ENCODE measurements around the gene LAMP5. TPM values are rescaled to one million over a fixed set of nuclear protein-coding genes. Genes with fewer than 3 reads are reported as not detected.

LAMP5 gene
- polyA plus RNA-seq, 2 donors = 0.01 to 0.04 TPM

DNA sequence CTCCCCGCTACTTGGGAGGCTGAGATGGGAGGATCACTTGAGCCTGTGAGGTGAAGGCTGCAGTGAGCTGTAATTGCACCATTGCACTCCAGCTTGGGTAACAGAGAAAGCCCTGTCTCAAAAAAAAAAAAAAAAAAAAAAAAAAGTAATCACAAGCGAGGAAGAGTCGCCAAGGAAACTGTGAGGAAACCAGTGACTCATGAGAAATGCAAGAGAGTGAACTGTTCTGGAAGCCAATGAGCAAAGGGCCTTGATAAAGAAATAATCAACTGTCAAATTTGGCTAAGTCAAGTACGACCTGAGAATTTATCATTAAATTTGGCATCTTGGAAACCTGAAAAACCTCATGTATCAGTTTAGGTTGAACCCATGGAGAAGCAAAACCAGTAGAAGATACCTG lies 16.1 kb upstream of the LAMP5 start:
- H3K36me3 ChIP-seq (ENCODE audit: control insufficient read depth in 2 of 2, insufficient read depth in 2 of 2, low read length in 1 of 2) = no peaks in the 10 kb centered on the region
- H3K4me1 ChIP-seq (ENCODE audit: control insufficient read depth in 2 of 2, insufficient read depth in 2 of 2, low read length in 1 of 2) = no peaks in the 10 kb centered on the region
- no peaks in the 10 kb centered on the region for H3K27me3 ChIP-seq (ENCODE audit: control insufficient read depth in 1 of 2, insufficient read depth in 2 of 2, low read length in 2 of 2)
- no peak overlapping the region for H3K27ac ChIP-seq (ENCODE audit: low read depth in 2 of 2, low read length in 1 of 2)
- H3K9me3 ChIP-seq (ENCODE audit: control insufficient read depth in 2 of 2, insufficient read depth in 1 of 2, low read depth in 1 of 2, low read length in 1 of 2) = no peaks in the 10 kb centered on the region
- H3K4me3 ChIP-seq (ENCODE audit: low read depth in 1 of 2, low read length in 2 of 2) = no peak overlapping the region
- 76 to 77% methylated on average over 4 of the region's 4 CpGs for WGBS, 2 donors

DNA sequence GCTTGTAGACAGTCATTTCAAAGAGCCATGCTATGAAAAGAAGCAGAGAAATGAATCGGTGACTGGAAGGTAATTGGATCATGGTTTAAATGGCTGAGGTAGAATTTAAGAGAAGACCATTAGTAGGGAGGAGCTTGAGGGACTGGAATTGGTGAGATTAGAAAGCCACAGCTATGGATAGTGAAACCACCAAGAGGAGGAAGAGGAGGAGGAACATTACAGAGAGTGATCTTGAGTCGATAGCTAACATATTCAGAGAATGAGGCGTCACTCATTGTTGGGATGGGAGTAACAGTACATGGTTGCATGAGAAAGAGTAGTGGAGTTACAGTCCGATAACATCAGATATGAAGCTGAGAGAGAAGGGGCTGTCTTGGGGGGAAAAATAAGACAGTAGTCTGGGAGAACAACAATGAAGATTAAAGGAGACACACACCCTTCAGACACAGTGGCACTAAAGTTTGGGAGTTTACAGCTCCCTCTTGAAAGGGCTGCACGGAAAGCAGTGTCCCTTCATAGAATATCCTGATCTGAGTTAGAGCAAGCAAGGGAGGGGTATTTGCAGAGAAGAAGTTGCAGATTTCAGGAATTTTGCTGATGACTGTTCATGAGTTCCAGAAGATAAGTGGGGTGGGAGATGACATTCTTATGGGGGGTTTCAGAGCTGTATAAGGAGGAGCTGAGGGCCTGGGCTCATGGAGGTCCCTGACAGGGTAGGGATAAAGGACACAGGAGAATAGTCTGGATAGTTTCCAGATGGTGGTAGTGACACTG lies 15.1 kb upstream of the LAMP5 start:
- Histone ChIP-seq H3K27me3 (ENCODE audit: control insufficient read depth in 1 of 2, insufficient read depth in 2 of 2, low read length in 2 of 2) (no peaks in the 10 kb centered on the region), H3K27ac (ENCODE audit: low read depth in 2 of 2, low read length in 1 of 2) (no peak overlapping the region), H3K36me3 (ENCODE audit: control insufficient read depth in 2 of 2, insufficient read depth in 2 of 2, low read length in 1 of 2) (no peaks in the 10 kb centered on the region), H3K9me3 (ENCODE audit: control insufficient read depth in 2 of 2, insufficient read depth in 1 of 2, low read depth in 1 of 2, low read length in 1 of 2) (no peaks in the 10 kb centered on the region), H3K4me3 (ENCODE audit: low read depth in 1 of 2, low read length in 2 of 2) (no peak overlapping the region), H3K4me1 (ENCODE audit: control insufficient read depth in 2 of 2, insufficient read depth in 2 of 2, low read length in 1 of 2) (no peaks in the 10 kb centered on the region)
- WGBS, 2 donors = 90 to 91% methylated on average over 5 of the region's 5 CpGs

DNA sequence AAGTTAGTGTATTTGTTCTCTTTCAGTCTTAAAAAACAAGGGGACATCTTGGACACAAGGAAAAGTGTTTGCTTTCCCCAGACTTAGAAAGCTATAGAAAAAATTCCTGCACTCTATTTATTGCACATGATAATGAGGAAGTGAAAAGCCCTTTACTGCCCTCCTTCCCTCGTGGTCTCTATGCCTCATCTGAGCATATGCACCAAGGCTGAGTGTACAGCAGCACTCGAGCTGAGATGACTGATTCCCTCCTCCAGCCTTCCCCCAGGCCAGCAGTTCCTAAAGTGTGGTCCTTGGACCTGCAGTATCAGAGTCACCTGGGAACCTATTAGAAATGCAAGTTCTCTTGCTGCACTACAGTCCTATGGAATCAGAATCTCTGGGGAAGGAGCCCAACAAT lies 14.3 kb upstream of the LAMP5 start:
- Histone ChIP-seq H3K27me3 (ENCODE audit: control insufficient read depth in 1 of 2, insufficient read depth in 2 of 2, low read length in 2 of 2) (no peaks in the 10 kb centered on the region), H3K9me3 (ENCODE audit: control insufficient read depth in 2 of 2, insufficient read depth in 1 of 2, low read depth in 1 of 2, low read length in 1 of 2) (no peaks in the 10 kb centered on the region), H3K4me1 (ENCODE audit: control insufficient read depth in 2 of 2, insufficient read depth in 2 of 2, low read length in 1 of 2) (no peaks in the 10 kb centered on the region), H3K36me3 (ENCODE audit: control insufficient read depth in 2 of 2, insufficient read depth in 2 of 2, low read length in 1 of 2) (no peaks in the 10 kb centered on the region), H3K4me3 (ENCODE audit: low read depth in 1 of 2, low read length in 2 of 2) (no peak overlapping the region), H3K27ac (ENCODE audit: low read depth in 2 of 2, low read length in 1 of 2) (no peak overlapping the region)
- 29 to 34% methylated on average over 2 of the region's 2 CpGs for WGBS, 2 donors

DNA sequence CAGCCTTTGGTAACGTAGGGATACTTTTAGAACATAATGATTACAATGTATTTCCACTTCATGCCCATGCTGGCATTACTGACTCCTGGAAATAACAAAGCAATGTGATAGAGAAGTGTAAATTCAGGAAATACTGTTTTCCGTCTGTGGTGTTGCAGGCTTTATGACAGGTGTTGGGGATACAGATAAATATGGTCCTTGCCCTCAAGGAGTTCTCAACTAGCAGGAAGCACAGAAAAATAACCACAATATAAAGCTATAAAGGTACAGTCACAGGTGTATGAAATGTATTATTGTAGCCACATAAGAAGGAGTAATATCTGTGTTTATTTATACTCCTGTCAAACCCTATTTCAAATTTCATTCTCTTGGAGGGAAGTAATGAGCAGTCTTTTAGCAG lies 12.9 kb upstream of the LAMP5 start:
- H3K36me3 ChIP-seq (ENCODE audit: control insufficient read depth in 2 of 2, insufficient read depth in 2 of 2, low read length in 1 of 2) = no peaks in the 10 kb centered on the region
- 57 to 59% methylated on average over 2 of the region's 2 CpGs for WGBS, 2 donors
- no peaks in the 10 kb centered on the region for H3K27me3 ChIP-seq (ENCODE audit: control insufficient read depth in 1 of 2, insufficient read depth in 2 of 2, low read length in 2 of 2)
- peaks cover 0 to 4% of the 10 kb centered on the region in 2 donors for H3K4me1 ChIP-seq (ENCODE audit: control insufficient read depth in 2 of 2, insufficient read depth in 2 of 2, low read length in 1 of 2)
- H3K27ac ChIP-seq (ENCODE audit: low read depth in 2 of 2, low read length in 1 of 2) = no peak overlapping the region
- no peaks in the 10 kb centered on the region for H3K9me3 ChIP-seq (ENCODE audit: control insufficient read depth in 2 of 2, insufficient read depth in 1 of 2, low read depth in 1 of 2, low read length in 1 of 2)
- H3K4me3 ChIP-seq (ENCODE audit: low read depth in 1 of 2, low read length in 2 of 2) = no peak overlapping the region

DNA sequence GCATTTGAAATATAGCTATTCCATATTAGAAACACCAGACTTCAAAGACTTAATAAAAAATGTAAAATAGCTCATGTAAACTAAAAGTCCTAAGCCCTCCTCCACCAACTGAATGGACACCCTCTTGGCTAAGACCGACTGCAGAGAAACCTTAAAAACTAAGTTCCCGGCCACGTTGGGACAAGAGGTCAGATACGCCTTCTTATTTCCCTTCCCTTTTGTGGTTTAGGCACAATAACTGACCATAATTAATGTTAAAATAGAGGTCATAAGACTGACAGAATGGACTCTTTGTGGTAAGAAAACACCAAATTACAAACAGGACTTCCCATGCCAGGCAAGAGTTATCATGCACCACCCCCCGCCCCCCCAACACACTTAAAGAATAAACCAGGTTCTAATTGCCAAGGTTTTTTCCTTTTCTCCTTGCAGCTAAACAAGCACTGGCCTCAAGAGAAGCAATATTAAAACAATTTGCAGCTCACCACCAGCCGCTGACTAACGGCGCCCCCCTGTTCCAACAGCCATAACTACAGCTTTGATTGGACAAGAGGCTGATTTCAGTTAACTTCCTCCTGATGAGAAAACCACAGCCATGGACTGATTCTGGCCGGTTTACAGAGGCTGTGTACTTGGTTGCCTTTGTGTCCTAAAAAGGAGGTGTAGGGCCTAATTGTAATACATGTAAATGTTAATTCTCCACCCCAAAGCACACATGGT lies 10.7 kb upstream of the LAMP5 start:
- 53 to 56% methylated on average over 9 of the region's 9 CpGs for WGBS, 2 donors
- H3K9me3 ChIP-seq (ENCODE audit: control insufficient read depth in 2 of 2, insufficient read depth in 1 of 2, low read depth in 1 of 2, low read length in 1 of 2) = no peaks in the 10 kb centered on the region
- no peaks in the 10 kb centered on the region for H3K36me3 ChIP-seq (ENCODE audit: control insufficient read depth in 2 of 2, insufficient read depth in 2 of 2, low read length in 1 of 2)
- H3K27me3 ChIP-seq (ENCODE audit: control insufficient read depth in 1 of 2, insufficient read depth in 2 of 2, low read length in 2 of 2) = peaks cover 7 to 11% of the 10 kb centered on the region in 2 donors
- no peak overlapping the region for H3K4me3 ChIP-seq (ENCODE audit: low read depth in 1 of 2, low read length in 2 of 2)
- H3K4me1 ChIP-seq (ENCODE audit: control insufficient read depth in 2 of 2, insufficient read depth in 2 of 2, low read length in 1 of 2) = peaks cover 0 to 5% of the 10 kb centered on the region in 2 donors
- H3K27ac ChIP-seq (ENCODE audit: low read depth in 2 of 2, low read length in 1 of 2) = no peak overlapping the region

DNA sequence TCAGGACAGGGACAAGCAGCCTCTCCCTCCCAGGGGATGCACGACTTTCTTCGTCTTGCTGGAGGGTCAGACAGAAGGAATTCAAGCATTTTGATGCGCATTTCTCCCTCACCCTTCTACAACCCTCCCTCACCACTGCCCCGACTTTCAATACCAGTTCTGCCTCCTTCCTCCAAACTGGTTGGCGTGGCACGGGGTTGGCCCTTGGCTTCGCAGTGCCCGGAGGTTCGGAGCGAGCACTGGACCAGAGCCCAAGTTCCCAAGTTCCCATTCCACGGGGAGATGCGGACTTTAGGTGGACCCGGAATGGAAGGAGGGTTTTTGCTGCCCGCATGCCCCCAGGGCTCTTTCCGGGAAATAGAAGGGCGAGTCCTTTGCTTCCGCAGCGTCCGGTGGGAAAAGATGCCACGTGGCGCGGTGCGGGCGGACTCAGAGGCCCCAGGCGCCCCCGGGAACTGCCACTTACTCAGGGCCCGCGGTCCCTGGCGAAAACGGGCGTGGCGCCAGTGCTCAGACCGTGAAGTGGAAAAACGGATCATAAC lies 8.0 kb upstream of the LAMP5 start:
- Histone ChIP-seq H3K4me1 (ENCODE audit: control insufficient read depth in 2 of 2, insufficient read depth in 2 of 2, low read length in 1 of 2) (peaks cover 0 to 6% of the 10 kb centered on the region in 2 donors), H3K9me3 (ENCODE audit: control insufficient read depth in 2 of 2, insufficient read depth in 1 of 2, low read depth in 1 of 2, low read length in 1 of 2) (no peaks in the 10 kb centered on the region), H3K27me3 (ENCODE audit: control insufficient read depth in 1 of 2, insufficient read depth in 2 of 2, low read length in 2 of 2) (peaks cover 7 to 11% of the 10 kb centered on the region in 2 donors), H3K4me3 (ENCODE audit: low read depth in 1 of 2, low read length in 2 of 2) (no peak overlapping the region), H3K27ac (ENCODE audit: low read depth in 2 of 2, low read length in 1 of 2) (no peak overlapping the region), H3K36me3 (ENCODE audit: control insufficient read depth in 2 of 2, insufficient read depth in 2 of 2, low read length in 1 of 2) (no peaks in the 10 kb centered on the region)
- 14 to 15% methylated on average over 34 of the region's 34 CpGs for WGBS, 2 donors

DNA sequence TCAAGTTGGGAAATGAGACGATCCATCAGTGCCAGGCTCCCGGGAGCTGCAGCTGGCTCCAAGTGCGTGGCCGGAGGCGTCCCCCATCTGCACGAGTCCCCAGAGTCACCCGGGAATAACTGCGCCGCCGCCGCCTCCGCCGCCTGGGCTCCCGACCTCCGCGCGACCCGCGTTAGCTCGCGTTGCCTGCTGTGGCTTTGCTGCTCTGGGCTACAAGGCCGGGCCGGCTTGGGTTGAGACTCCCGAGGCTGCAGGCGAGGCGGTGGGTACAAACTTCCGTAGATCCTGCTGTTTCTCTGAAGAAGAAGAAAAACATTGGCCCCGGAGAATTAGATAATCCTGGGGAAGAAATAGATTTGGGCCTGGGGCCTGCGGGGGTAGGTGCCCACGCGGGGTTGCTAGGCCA lies 7.4 kb upstream of the LAMP5 start:
- Histone ChIP-seq H3K27me3 (ENCODE audit: control insufficient read depth in 1 of 2, insufficient read depth in 2 of 2, low read length in 2 of 2) (peaks cover 7 to 11% of the 10 kb centered on the region in 2 donors), H3K4me3 (ENCODE audit: low read depth in 1 of 2, low read length in 2 of 2) (no peak overlapping the region), H3K9me3 (ENCODE audit: control insufficient read depth in 2 of 2, insufficient read depth in 1 of 2, low read depth in 1 of 2, low read length in 1 of 2) (no peaks in the 10 kb centered on the region), H3K4me1 (ENCODE audit: control insufficient read depth in 2 of 2, insufficient read depth in 2 of 2, low read length in 1 of 2) (peaks cover 0 to 6% of the 10 kb centered on the region in 2 donors), H3K36me3 (ENCODE audit: control insufficient read depth in 2 of 2, insufficient read depth in 2 of 2, low read length in 1 of 2) (no peaks in the 10 kb centered on the region), H3K27ac (ENCODE audit: low read depth in 2 of 2, low read length in 1 of 2) (no peak overlapping the region)
- 6 to 15% methylated on average over 31 of the region's 31 CpGs for WGBS, 2 donors

DNA sequence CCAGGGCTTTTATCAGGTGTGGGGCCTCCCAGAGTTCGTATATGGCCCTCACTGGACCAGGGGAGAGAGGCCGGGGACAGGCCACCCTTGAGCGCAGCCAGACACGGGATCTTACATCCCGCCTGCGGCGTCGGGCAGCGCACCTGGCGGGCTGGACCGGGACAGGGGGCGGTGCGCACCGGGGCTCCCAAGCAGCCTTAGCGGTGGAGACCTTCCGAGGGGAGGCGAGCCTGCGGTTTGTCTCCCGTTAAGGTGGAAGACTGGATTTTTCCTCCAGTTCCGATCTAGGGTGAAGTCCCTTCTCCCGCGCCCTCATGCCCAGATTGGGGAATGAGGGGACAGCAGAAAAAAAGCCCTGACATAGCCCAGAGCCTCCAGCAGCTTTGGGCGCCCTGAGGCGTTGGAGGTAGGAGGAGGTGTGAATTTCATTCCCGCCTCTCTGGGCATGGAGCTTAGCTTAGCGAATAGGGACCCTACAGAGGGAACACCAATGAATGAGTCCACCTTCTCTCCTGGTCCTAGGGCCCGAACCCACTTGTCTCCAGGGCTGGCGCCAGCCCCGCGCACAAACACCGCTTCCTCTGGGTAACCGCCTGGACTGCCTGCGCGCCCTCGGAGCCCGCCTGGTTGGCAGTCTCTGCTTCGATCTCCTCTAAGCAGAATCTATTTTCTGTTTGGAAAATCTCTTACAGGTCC lies 6.7 kb upstream of the LAMP5 start:
- no peak overlapping the region for H3K4me3 ChIP-seq (ENCODE audit: low read depth in 1 of 2, low read length in 2 of 2)
- H3K9me3 ChIP-seq (ENCODE audit: control insufficient read depth in 2 of 2, insufficient read depth in 1 of 2, low read depth in 1 of 2, low read length in 1 of 2) = no peaks in the 10 kb centered on the region
- H3K27me3 ChIP-seq (ENCODE audit: control insufficient read depth in 1 of 2, insufficient read depth in 2 of 2, low read length in 2 of 2) = peaks cover 7 to 11% of the 10 kb centered on the region in 2 donors
- WGBS, 2 donors = 11 to 14% methylated on average over 37 of the region's 37 CpGs
- no peak overlapping the region for H3K27ac ChIP-seq (ENCODE audit: low read depth in 2 of 2, low read length in 1 of 2)
- H3K4me1 ChIP-seq (ENCODE audit: control insufficient read depth in 2 of 2, insufficient read depth in 2 of 2, low read length in 1 of 2) = peaks cover 0 to 6% of the 10 kb centered on the region in 2 donors
- no peaks in the 10 kb centered on the region for H3K36me3 ChIP-seq (ENCODE audit: control insufficient read depth in 2 of 2, insufficient read depth in 2 of 2, low read length in 1 of 2)

DNA sequence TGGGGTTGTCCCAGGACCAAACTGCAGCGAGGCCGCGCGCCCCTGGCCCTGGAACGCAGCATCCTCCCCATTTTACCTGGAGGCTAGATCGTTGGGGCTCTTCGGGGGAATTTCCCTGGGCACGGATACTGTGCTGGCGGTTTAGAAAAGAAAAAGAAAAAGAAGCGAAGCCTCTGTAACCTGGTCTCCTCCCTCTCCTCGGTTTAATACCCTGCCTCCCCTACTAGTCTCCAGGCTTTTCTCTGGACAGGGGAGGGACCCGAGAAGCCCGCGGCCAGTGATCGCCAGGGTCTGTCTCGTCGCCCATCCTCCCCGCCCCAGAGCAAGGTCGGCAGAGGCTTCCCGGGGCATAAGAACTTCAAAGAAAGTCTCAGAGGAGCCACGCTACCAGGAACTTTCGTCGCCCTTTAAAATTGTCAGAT lies 6.1 kb upstream of the LAMP5 start:
- WGBS, 2 donors = 10 to 12% methylated on average over 23 of the region's 23 CpGs
- Histone ChIP-seq H3K27me3 (ENCODE audit: control insufficient read depth in 1 of 2, insufficient read depth in 2 of 2, low read length in 2 of 2) (peaks cover 7 to 11% of the 10 kb centered on the region in 2 donors), H3K4me3 (ENCODE audit: low read depth in 1 of 2, low read length in 2 of 2) (no peak overlapping the region), H3K9me3 (ENCODE audit: control insufficient read depth in 2 of 2, insufficient read depth in 1 of 2, low read depth in 1 of 2, low read length in 1 of 2) (no peaks in the 10 kb centered on the region), H3K27ac (ENCODE audit: low read depth in 2 of 2, low read length in 1 of 2) (no peak overlapping the region), H3K36me3 (ENCODE audit: control insufficient read depth in 2 of 2, insufficient read depth in 2 of 2, low read length in 1 of 2) (no peaks in the 10 kb centered on the region), H3K4me1 (ENCODE audit: control insufficient read depth in 2 of 2, insufficient read depth in 2 of 2, low read length in 1 of 2) (peaks cover 0 to 6% of the 10 kb centered on the region in 2 donors)
